Gastrocnemius medialis (tissue), 4 donors: Measurements from ENCODE around the gene FAM78A. TPM values are rescaled to one million over a fixed set of nuclear protein-coding genes. Genes with fewer than 3 reads are reported as not detected.

Experiments used
- ATAC-seq, 2 donors: fragments of 150-250 bp; one replicate each; pipeline ENCODE4 v1.9.1; 2016
- DNase-seq, 2 donors: peaks; one replicate each; pipeline ENCODE4 v3.0.0-alpha.2; 2019
- H3K27ac ChIP-seq, 4 donors: fragments of 200-600 bp; sonication (generic); 1 replicate in 1 of 4; 2 replicates in 3 of 4; pipeline ENCODE4 v1.5.1; 2016 to 2018; ENCODE audit warnings: mild to moderate bottlenecking in 2 of 4, moderate library complexity in 1 of 4
- H3K27me3 ChIP-seq, 3 donors: fragments of 200-600 bp; sonication (generic) in 2 of 3; 1 replicate in 1 of 3; 2 replicates in 2 of 3; pipeline versions ENCODE4 v1.5.1 to v1.6.0; 2016 to 2019; ENCODE audit warnings: mild to moderate bottlenecking in 1 of 3, moderate library complexity in 1 of 3
- H3K36me3 ChIP-seq, 2 donors: fragments of 200-600 bp; sonication (generic) in 1 of 2; one replicate each; pipeline ENCODE4 v1.5.1; 2017 to 2018
- H3K4me1 ChIP-seq, 2 donors: fragments of 200-600 bp; sonication (generic) in 1 of 2; one replicate each; pipeline ENCODE4 v1.5.1; 2016 to 2017; ENCODE audit warnings: mild to moderate bottlenecking in 2 of 2
- H3K4me3 ChIP-seq, 4 donors: fragments of 200-600 bp; sonication (generic) in 3 of 4; 1 replicate in 1 of 4; 2 replicates in 3 of 4; pipeline ENCODE4 v1.5.1; 2016 to 2019; ENCODE audit warnings: mild to moderate bottlenecking in 2 of 4
- H3K9me3 ChIP-seq, 3 donors: fragments of 200-600 bp; sonication (generic) in 2 of 3; 1 replicate in 1 of 3; 2 replicates in 2 of 3; pipeline ENCODE4 v1.5.1; 2016 to 2019
- CTCF ChIP-seq, 5 experiments: fragments of 450-650 bp in 3 of 5; fragments of 200-600 bp in 2 of 5; sonication (generic) in 2 of 5; IDR thresholded peaks in 4 of 5; conservative IDR thresholded peaks in 1 of 5; 1 replicate in 4 of 5; 2 replicates in 1 of 5; pipeline ENCODE4 v1.5.1; 2016 to 2019; ENCODE audit warnings: antibody characterized with exemption in 5 of 5, mild to moderate bottlenecking in 3 of 5, moderate library complexity in 3 of 5
- POLR2A ChIP-seq, 2 donors: fragments of 450-650 bp; IDR thresholded peaks; one replicate each; pipeline ENCODE4 v1.6.1; 2017; ENCODE audit warnings: antibody characterized with exemption in 2 of 2, mild to moderate bottlenecking in 2 of 2, moderate library complexity in 2 of 2
- in situ Hi-C, 4 donors: fragments of 200-750 bp; cut with MboI; loops; one replicate each; pipeline versions ENCODE4 v1.15.0 to v1.8.0; 2017; ENCODE audit warnings: low sequenced_read_pairs in 4 of 4
- intact Hi-C: fragments of 100-400 bp; cut with DNase I; formaldehyde crosslinking; loops from one replicate; pipeline ENCODE4 v1.15.1; 2023; ENCODE audit warnings: low total_unique reads
- total RNA-seq, 4 donors: library from RNA; depleted of rRNA; stranded (reverse); fragments of >200 nt; gene quantifications; one replicate each; pipeline versions ENCODE4 v1.1.0 to v1.2.3, GENCODE V29; 2016

Gene FAM78A
- total RNA-seq, 4 donors from 2014 or later: 3.6 to 16.0 (median 10.1) TPM

DNA sequence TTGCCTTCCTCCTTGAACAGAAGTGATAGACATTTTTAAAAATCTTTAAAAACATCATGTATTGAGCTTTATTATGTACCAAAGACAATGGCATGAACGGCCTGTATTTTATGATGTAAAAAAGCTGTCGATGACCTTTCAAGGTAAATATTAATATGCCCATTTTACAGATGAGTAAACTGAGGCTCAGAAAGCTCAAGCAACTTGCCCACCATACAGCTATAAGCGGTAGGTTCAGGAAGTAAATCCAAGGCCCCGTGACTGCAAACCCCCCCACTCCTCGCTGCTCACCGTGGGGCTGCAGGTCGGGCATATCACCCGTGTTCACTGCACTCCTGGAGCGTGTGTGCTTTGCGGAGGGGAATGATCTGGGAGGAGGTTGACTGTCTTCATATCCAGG, 16.6 kb upstream of the FAM78A start:
- Histone ChIP-seq H3K4me1 (peaks cover 69 to 83% of the 10 kb centered on the region in 2 donors), H3K4me3 (no peak overlapping the region), H3K27me3 (no peaks in the 10 kb centered on the region), H3K36me3 (no peaks in the 10 kb centered on the region), H3K27ac (peak overlapping the region; percentile 96 to 100 (median 98)), H3K9me3 (no peaks in the 10 kb centered on the region)
- in situ Hi-C loops: no loop called here
- intact Hi-C loops: no loop called here
- no peak for ATAC-seq
- TF ChIP-seq POLR2A (IDR thresholded peaks at IDR 0.05): no peak
- TF ChIP-seq CTCF (IDR thresholded peaks at IDR 0.05 in 4 of 5, conservative IDR thresholded peaks at IDR 0.05 in 1 of 5): no peak
- DNase-seq: no peak

DNA sequence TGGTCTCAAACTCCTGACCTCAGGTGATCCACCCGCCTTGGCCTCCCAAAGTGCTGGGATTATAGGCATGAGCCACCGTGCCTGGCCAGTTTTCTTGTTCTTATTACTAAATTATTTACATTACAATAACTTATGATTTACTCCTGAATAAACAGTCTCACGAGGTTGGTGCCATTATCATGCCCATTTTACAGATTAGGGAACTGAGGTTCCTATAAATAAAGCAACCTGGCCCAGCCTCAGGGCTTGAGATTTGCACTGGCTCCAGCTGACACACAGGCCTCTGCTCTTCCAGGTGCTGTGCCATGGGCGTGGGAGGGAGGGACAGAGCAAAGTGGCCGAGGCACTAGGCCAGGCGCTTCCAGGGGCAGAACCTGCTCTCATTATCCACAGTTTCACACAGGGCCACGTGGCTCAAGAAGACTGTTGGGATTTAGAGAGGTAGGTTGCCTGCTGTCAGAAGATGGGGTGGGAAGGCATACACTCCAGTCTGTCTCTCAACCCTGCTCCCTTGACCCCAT, 15.5 kb upstream of the FAM78A start:
- TF ChIP-seq POLR2A (IDR thresholded peaks at IDR 0.05) (no peak), CTCF (IDR thresholded peaks at IDR 0.05 in 4 of 5, conservative IDR thresholded peaks at IDR 0.05 in 1 of 5) (no peak)
- intact Hi-C loops: no loop called here
- in situ Hi-C loops: no loop called here
- H3K27me3 ChIP-seq: no peaks in the 10 kb centered on the region
- peak overlapping the region in 3 of 4 donors; percentile 62 to 80 (median 72) for H3K4me3 ChIP-seq
- ATAC-seq (no peak), DNase-seq (peak in 1 of 2 donors; percentile 50)
- H3K4me1 ChIP-seq: peaks cover 69 to 83% of the 10 kb centered on the region in 2 donors
- no peaks in the 10 kb centered on the region for H3K9me3 ChIP-seq
- no peaks in the 10 kb centered on the region for H3K36me3 ChIP-seq
- peak overlapping the region; percentile 96 to 100 (median 98) for H3K27ac ChIP-seq

GRCh38 chr9:131290767-131291370, 14.6 kb upstream of the FAM78A start:
- Histone ChIP-seq H3K4me3 (peak overlapping the region; percentile 58 to 80 (median 67)), H3K4me1 (peaks cover 60 to 76% of the 10 kb centered on the region in 2 donors), H3K27me3 (no peaks in the 10 kb centered on the region), H3K9me3 (no peaks in the 10 kb centered on the region), H3K27ac (peak overlapping the region; percentile 96 to 100 (median 98)), H3K36me3 (no peaks in the 10 kb centered on the region)
- ATAC-seq (peak in 1 of 2 donors; percentile 2), DNase-seq (peak in 1 of 2 donors; percentile 61)
- in situ Hi-C loops (no loop called here), intact Hi-C loops (no loop called here)
- TF ChIP-seq POLR2A (IDR thresholded peaks at IDR 0.05) (peak in 1 of 2 donors; percentile 28), CTCF (IDR thresholded peaks at IDR 0.05 in 4 of 5, conservative IDR thresholded peaks at IDR 0.05 in 1 of 5) (no peak)

- H3K4me1 ChIP-seq: peaks cover 53 to 71% of the 10 kb centered on the region in 2 donors
- intact Hi-C loops: no loop called here
- H3K9me3 ChIP-seq: no peaks in the 10 kb centered on the region
- ATAC-seq: peak; percentile 21 to 22
- DNase-seq: peak in 1 of 2 donors; percentile 64
- no peaks in the 10 kb centered on the region for H3K27me3 ChIP-seq
- H3K36me3 ChIP-seq: no peaks in the 10 kb centered on the region
- H3K4me3 ChIP-seq: peak overlapping the region; percentile 58 to 80 (median 67)
- peak overlapping the region; percentile 96 to 100 (median 98) for H3K27ac ChIP-seq
- no peak for TF ChIP-seq CTCF (IDR thresholded peaks at IDR 0.05 in 4 of 5, conservative IDR thresholded peaks at IDR 0.05 in 1 of 5)
- no peak for TF ChIP-seq POLR2A (IDR thresholded peaks at IDR 0.05)
- in situ Hi-C loops: no loop called here
Measured at GRCh38 chr9:131290036-131290766, 13.9 kb upstream of the FAM78A start.
